Ovary (tissue), 3 donors: ENCODE results near the gene XYLT1.

Source experiments
- CTCF ChIP-seq, 3 donors: fragments of 450-650 bp in 2 of 3; fragments of 200-600 bp in 1 of 3; IDR thresholded peaks; one replicate each; pipeline versions ENCODE4 v1.5.1 to v1.8.0; 2016 to 2022; ENCODE audit warnings: antibody characterized with exemption in 3 of 3, mild to moderate bottlenecking in 1 of 3
- EP300 ChIP-seq: sonication (generic); formaldehyde crosslinking; IDR thresholded peaks from one replicate; pipeline ENCODE4 v1.6.1; 2017; ENCODE audit warnings: antibody characterized with exemption
- POLR2A ChIP-seq: fragments of 450-650 bp; IDR thresholded peaks from one replicate; pipeline ENCODE4 v1.6.1; 2017; ENCODE audit warnings: antibody characterized with exemption, mild to moderate bottlenecking, moderate library complexity
- donor health status: DM: no; HTN: no; CAD: no.

GRCh38 chr16:17467923-17468540 lies 2.7 kb downstream of the XYLT1 start:
- no peak for TF ChIP-seq POLR2A
- peak in 2 of 3 donors; percentile 38 to 59 for TF ChIP-seq CTCF (IDR thresholded peaks at IDR 0.05)
- TF ChIP-seq EP300: no peak
